B cell (primary cell): ENCODE results near the gene WNT3A. TPM values are rescaled to one million over a fixed set of nuclear protein-coding genes. Genes with fewer than 3 reads are reported as not detected.

ENCODE experiments used
- ATAC-seq: fragments of 200-7000 bp; cut with Tn5 transposase; one replicate; pipeline ENCODE4 v1.10.0; 2021; ENCODE audit warnings: low read depth, mild to moderate bottlenecking, moderate number of reproducible peaks, moderate library complexity
- CTCF ChIA-PET: fragments of 350-600 bp; sonication (Branson Sonifier 250); formaldehyde crosslinking; loops from one replicate; lab custom pipeline; 2021; ENCODE audit warnings: antibody characterized with exemption, inconsistent platforms; lab: Charles Lee
- POLR2A ChIA-PET: fragments of 350-600 bp; sonication (Branson Sonifier 250); formaldehyde crosslinking; loops from one replicate; lab custom pipeline; 2021; ENCODE audit warnings: antibody characterized with exemption; lab: Charles Lee
- DNase-seq: peaks from one replicate; pipeline ENCODE4 v3.0.0; 2013
- H2AFZ ChIP-seq: 2 replicates; pipeline ENCODE4 v1.6.1; 2012; ENCODE audit warnings: mild to moderate bottlenecking, low read depth, low read length; ENCODE audit not compliant: insufficient read depth, poor library complexity, severe bottlenecking
- H3K27ac ChIP-seq, 2 donors: 1 replicate in 1 of 2; 2 replicates in 1 of 2; pipeline ENCODE4 v1.5.1; 2012 to 2013; ENCODE audit warnings: low read length in 2 of 2, mild to moderate bottlenecking in 2 of 2, moderate library complexity in 1 of 2
- H3K27me3 ChIP-seq, 4 experiments: fragments of 200-600 bp in 1 of 4; sonication (generic) in 1 of 4; replicated peaks in 1 of 4; 1 replicate in 2 of 4; 2 replicates in 2 of 4; pipeline versions ENCODE4 v1.6.1 to v1.7.0; 2013 to 2016; ENCODE audit warnings: low read length in 3 of 4, mild to moderate bottlenecking in 2 of 4, mixed read lengths in 1 of 4, moderate library complexity in 1 of 4; ENCODE audit not compliant: insufficient read depth in 4 of 4, control insufficient read depth in 3 of 4; ENCODE audit errors: control extremely low read depth in 1 of 4
- H3K36me3 ChIP-seq, 2 experiments: replicated peaks in 1 of 2; 1 replicate in 1 of 2; 2 replicates in 1 of 2; pipeline versions ENCODE4 v1.6.1 to v1.7.1; 2013; ENCODE audit warnings: low read length in 1 of 2; ENCODE audit not compliant: insufficient read depth in 2 of 2, control insufficient read depth in 1 of 2; ENCODE audit errors: control extremely low read depth in 1 of 2, extremely low read depth in 1 of 2
- H3K4me1 ChIP-seq, 2 donors: fragments of 200-600 bp in 1 of 2; sonication (generic) in 1 of 2; 1 replicate in 1 of 2; 2 replicates in 1 of 2; pipeline versions ENCODE4 v1.5.1 to v1.6.1; 2013 to 2017; ENCODE audit warnings: low read length in 2 of 2; ENCODE audit not compliant: control insufficient read depth in 2 of 2, insufficient read depth in 2 of 2
- H3K4me2 ChIP-seq: replicated peaks from 2 replicates; pipeline ENCODE3; 2012; ENCODE audit warnings: mild to moderate bottlenecking, low read depth, low read length; ENCODE audit not compliant: poor library complexity, severe bottlenecking
- H3K4me3 ChIP-seq, 5 experiments: fragments of 200-600 bp in 1 of 5; sonication (generic) in 1 of 5; 1 replicate in 3 of 5; 2 replicates in 2 of 5; pipeline versions ENCODE4 v1.5.1 to v1.7.0; 2011 to 2016; ENCODE audit warnings: low read length in 4 of 5, mild to moderate bottlenecking in 4 of 5, low read depth in 2 of 5, control low read depth in 1 of 5, moderate library complexity in 1 of 5; ENCODE audit not compliant: insufficient read depth in 1 of 5; ENCODE audit errors: control extremely low read depth in 1 of 5, extremely low read depth in 1 of 5
- H3K79me2 ChIP-seq: fragments of 200-600 bp; sonication (generic); one replicate; pipeline ENCODE4 v1.6.0; 2016; ENCODE audit warnings: low read length; ENCODE audit not compliant: control insufficient read depth, insufficient read depth
- H3K9ac ChIP-seq: fragments of 200-600 bp; sonication (generic); 2 replicates; pipeline ENCODE4 v1.6.1; 2017; ENCODE audit warnings: mild to moderate bottlenecking, low read length, moderate library complexity
- H3K9me3 ChIP-seq, 3 donors: one replicate each; pipeline versions ENCODE4 v1.6.1 to v1.7.1; 2013; ENCODE audit warnings: low read length in 2 of 3; ENCODE audit not compliant: control insufficient read depth in 2 of 3, insufficient read depth in 1 of 3; ENCODE audit errors: control extremely low read depth in 1 of 3
- H4K20me1 ChIP-seq: 2 replicates; pipeline ENCODE4 v1.6.0; 2012; ENCODE audit warnings: mild to moderate bottlenecking, low read length; ENCODE audit not compliant: insufficient read depth, control insufficient read depth, poor library complexity, severe bottlenecking
- H3K27ac Mint-ChIP-seq: one replicate; pipeline ENCODE4 v1.8.0; 2021; ENCODE audit warnings: mixed read lengths
- H3K27me3 Mint-ChIP-seq: one replicate; pipeline ENCODE4 v1.8.0; 2021; ENCODE audit warnings: mixed read lengths
- H3K4me1 Mint-ChIP-seq: one replicate; pipeline ENCODE4 v1.8.0; 2021; ENCODE audit warnings: mixed read lengths
- H3K4me3 Mint-ChIP-seq: one replicate; pipeline ENCODE4 v1.8.0; 2021; ENCODE audit warnings: mixed read lengths
- H3K9me3 Mint-ChIP-seq: one replicate; pipeline ENCODE4 v1.8.0; 2022; ENCODE audit warnings: mixed read lengths; ENCODE audit not compliant: insufficient read depth
- CTCF ChIP-seq: fragments of 200-600 bp; IDR thresholded peaks from one replicate; pipeline ENCODE4 v1.8.0; 2022; ENCODE audit warnings: antibody characterized with exemption, mild to moderate bottlenecking
- EZH2 ChIP-seq: IDR thresholded peaks from 2 replicates; pipeline ENCODE4 v1.6.1; 2012; ENCODE audit warnings: borderline replicate concordance, low read depth, mild to moderate bottlenecking, moderate library complexity, low read length; ENCODE audit not compliant: insufficient read depth, poor library complexity, severe bottlenecking
- WGBS: methylation state at CpG from one replicate; pipeline ENCODE4 v1.1.5; 2013; ENCODE audit warnings: missing lambda C conversion rate; ENCODE audit not compliant: insufficient coverage; 5-methylcytosine and 5-hydroxymethylcytosine counted together
- intact Hi-C: fragments of 100-400 bp; cut with micrococcal nuclease; formaldehyde crosslinking; loops from one replicate; pipeline ENCODE4 v1.10.0; 2022
- polyA plus RNA-seq: library from polyadenylated mRNA; depleted of rRNA; stranded (reverse); fragments of >200 nt; gene quantifications from 2 replicates; pipeline ENCODE4 v1.2.3, GENCODE V29; 2012
- total RNA-seq, 2 donors: library from RNA; stranded (reverse); fragments of 120-200 nt in 1 of 2; gene quantifications; 1 replicate in 1 of 2; 2 replicates in 1 of 2; pipeline versions ENCODE4 v1.2.3 to v1.2.4, GENCODE V29; 2013 to 2022

Gene WNT3A
- total and polyA plus RNA-seq, 2 donors (not counting 1 experiment from before 2014, with no cell fraction given) = 0.03 TPM; not detected in 1

DNA sequence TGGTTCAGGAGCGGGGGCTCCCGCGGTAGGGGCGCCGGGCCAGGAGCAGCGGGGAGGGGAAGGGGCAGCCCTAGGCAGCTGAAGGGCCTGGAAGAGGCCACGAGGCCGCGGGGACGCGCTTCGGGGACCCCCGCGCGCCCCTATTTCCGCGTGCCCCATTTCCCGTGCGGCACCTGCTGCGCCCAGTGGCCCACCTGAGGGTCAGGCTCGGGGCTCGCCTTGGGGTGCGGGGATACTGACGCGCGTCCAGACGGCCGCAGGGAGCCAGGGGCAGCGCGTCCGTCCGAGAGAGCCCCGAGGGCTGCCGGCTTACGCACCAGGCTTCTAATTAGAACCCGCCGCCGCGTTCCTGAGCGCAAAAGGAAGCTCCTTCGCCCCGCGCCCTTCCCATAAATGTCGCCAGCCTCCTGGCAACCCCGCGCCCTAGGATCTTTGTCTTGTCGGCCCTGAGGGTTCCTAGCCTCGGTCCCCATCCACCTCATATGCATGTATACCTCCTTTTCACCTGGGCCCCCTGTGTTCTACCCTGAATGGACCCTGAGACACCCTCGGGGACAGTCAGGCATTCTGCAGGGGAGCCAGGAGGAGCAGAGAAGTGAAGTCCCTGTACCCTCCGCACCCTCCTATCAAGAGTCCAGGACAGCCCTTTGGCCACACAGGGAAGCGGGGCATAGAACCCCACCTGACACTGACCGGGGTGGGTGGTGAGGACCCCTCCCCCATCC is 1.8 kb downstream of the WNT3A start:
- POLR2A ChIA-PET = no interaction called here
- peaks cover 44% of the 10 kb centered on the region for H3K27me3 Mint-ChIP-seq
- Histone ChIP-seq H3K79me2 (no peaks in the 10 kb centered on the region), H3K27me3 (peaks cover 0 to 51% (median 20%) of the 10 kb centered on the region in 4 experiments), H3K27ac (no peak overlapping the region), H3K4me1 (peaks cover 38 to 42% of the 10 kb centered on the region in 2 donors), H4K20me1 (no peaks in the 10 kb centered on the region), H3K4me3 (peak overlapping the region in 4 of 5 experiments; percentile 39 to 68 (median 54)), H3K9ac (peak overlapping the region; percentile 65), H3K36me3 (no peaks in the 10 kb centered on the region), H3K9me3 (peaks cover 0 to 23% (median 0%) of the 10 kb centered on the region in 3 donors), H2AFZ (peak overlapping the region; percentile 85), H3K4me2 (peak overlapping the region; percentile 69)
- peak overlapping the region; percentile 83 for H3K4me3 Mint-ChIP-seq
- WGBS = 5% methylated on average over 49 of the region's 52 CpGs
- no peak overlapping the region for H3K27ac Mint-ChIP-seq
- intact Hi-C loops = no loop called here
- ATAC-seq = no peak
- H3K9me3 Mint-ChIP-seq = no peaks in the 10 kb centered on the region
- peak; percentile 26 for DNase-seq
- TF ChIP-seq EZH2 (no peak), CTCF (no peak)
- peaks cover 41% of the 10 kb centered on the region for H3K4me1 Mint-ChIP-seq
- CTCF ChIA-PET = no interaction called here
